T-helper 9 cell (primary cell): ENCODE data around the gene GADD45B.
"Not testable (repeated sequence)": the region's sequence is repeated elsewhere in the genome, so short reads cannot be mapped to it uniquely, and the experiment has no call there.

Source experiments
- DNase-seq: peaks from one replicate; pipeline ENCODE4 v3.0.0-alpha.2; 2020

Gene GADD45B

GRCh38 chr19:2518856-2519255 is 42.9 kb downstream of the GADD45B start:
- not testable (repeated sequence) for DNase-seq

DNA sequence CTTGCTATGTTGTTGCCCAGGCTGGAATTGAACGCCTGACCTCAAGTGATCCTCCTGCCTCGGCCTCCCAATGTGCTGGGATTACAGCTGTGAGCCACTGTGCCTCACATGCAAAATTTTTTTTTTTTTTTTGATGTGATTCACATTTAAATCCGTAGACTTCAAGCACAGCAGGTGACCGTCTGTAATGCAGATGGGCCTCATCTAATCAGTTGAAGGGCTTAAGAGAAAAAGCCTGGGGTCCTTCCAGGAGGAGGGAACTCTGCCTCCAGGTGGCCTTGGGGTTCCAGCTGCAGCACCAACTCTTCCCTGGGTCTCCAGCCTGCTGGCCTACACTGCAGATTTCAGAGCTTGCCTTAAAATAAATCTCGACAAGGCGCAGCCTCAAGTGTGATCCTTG is 43.6 kb downstream of the GADD45B start:
- DNase-seq: no peak

DNA sequence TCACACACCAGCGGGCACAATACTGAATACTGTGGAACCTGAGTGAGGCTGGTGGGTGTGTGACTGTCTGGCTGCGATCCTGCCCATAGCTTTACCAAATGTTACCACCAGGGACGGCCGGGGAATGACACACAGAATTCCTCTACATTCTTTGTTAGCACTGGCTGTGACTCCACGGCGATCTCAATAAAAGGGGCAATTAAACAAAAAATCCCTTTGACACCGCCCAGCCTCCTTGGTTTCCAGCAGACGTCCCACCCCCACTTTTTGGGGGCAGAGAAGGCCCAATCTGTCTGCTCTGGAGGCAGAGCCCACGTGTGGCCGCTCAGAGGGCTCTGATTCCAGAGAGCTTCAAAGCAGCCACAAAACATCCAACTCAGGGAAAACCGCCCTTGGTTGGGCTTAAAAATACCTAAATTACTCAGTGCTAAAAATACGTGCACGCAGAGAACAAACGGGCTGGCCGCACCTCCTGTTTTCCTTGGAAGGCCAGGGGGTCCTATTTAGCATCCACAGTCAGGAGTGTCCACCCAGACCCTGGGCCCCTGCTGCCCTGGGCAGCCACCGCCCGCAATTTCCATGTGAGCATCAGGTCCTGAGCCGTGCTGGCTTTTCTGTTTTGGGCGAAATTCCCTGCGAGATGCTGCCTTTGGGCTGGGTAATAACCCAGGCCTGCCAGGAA is 47.8 kb downstream of the GADD45B start:
- DNase-seq: no peak

GRCh38 chr19:2524361-2524839 is 48.5 kb downstream of the GADD45B start:
- DNase-seq: no peak

- no peak for DNase-seq
Observed at GRCh38 chr19:2524840-2525723, 49.2 kb downstream of the GADD45B start.

- no peak for DNase-seq
Observed at GRCh38 chr19:2527171-2527570, 51.2 kb downstream of the GADD45B start.

- no peak for DNase-seq
Observed at GRCh38 chr19:2527686-2528085, 51.8 kb downstream of the GADD45B start.
